Parathyroid adenoma (tissue), 2 donors: Measurements from ENCODE around the gene C14orf180.

ENCODE experiments used
- H2AFZ ChIP-seq: fragments of 300-600 bp; sonication (generic); one replicate; pipeline ENCODE4 v1.7.0; 2017; ENCODE audit warnings: antibody characterized with exemption, mild to moderate bottlenecking
- H3K27ac ChIP-seq: fragments of 300-600 bp; sonication (generic); one replicate; pipeline ENCODE4 v1.7.0; 2017
- H3K27me3 ChIP-seq: fragments of 300-600 bp; sonication (generic); one replicate; pipeline ENCODE4 v1.7.0; 2017; ENCODE audit warnings: low read length; ENCODE audit not compliant: control insufficient read depth, insufficient read depth
- H3K36me3 ChIP-seq: fragments of 300-600 bp; sonication (generic); one replicate; pipeline ENCODE4 v1.7.0; 2017; ENCODE audit warnings: low read length; ENCODE audit not compliant: control insufficient read depth, insufficient read depth
- H3K4me1 ChIP-seq: fragments of 300-600 bp; sonication (generic); one replicate; pipeline ENCODE4 v1.7.0; 2017; ENCODE audit warnings: control low read depth
- H3K4me2 ChIP-seq: fragments of 300-600 bp; sonication (generic); one replicate; pipeline ENCODE4 v1.7.0; 2017; ENCODE audit warnings: low read length
- H3K4me3 ChIP-seq: fragments of 300-600 bp; sonication (generic); one replicate; pipeline ENCODE4 v1.7.0; 2017; ENCODE audit warnings: low read depth, low read length
- H3K79me2 ChIP-seq: fragments of 300-600 bp; sonication (generic); one replicate; pipeline ENCODE4 v1.7.0; 2017; ENCODE audit warnings: control low read depth
- H3K9ac ChIP-seq: fragments of 300-600 bp; sonication (generic); one replicate; pipeline ENCODE4 v1.7.0; 2017; ENCODE audit warnings: mild to moderate bottlenecking
- H3K9me3 ChIP-seq: fragments of 300-600 bp; sonication (generic); one replicate; pipeline ENCODE4 v1.7.0; 2017; ENCODE audit warnings: low read length; ENCODE audit not compliant: control insufficient read depth
- CTCF ChIP-seq: fragments of 300-600 bp; sonication (generic); IDR thresholded peaks from one replicate; pipeline ENCODE4 v1.7.0; 2017; ENCODE audit warnings: antibody characterized with exemption, mild to moderate bottlenecking
- donor health status: primary hyperparathyroidism.

The C14orf180 gene

GRCh38 chr14:104544362-104544961 lies 35.1 kb upstream of the C14orf180 start:
- no peak for TF ChIP-seq CTCF
- no peaks in the 10 kb centered on the region for H3K27me3 ChIP-seq

GRCh38 chr14:104545151-104545941 lies 34.2 kb upstream of the C14orf180 start:
- Histone ChIP-seq H3K4me2 (no peak overlapping the region), H2AFZ (peak overlapping the region; percentile 41), H3K9me3 (no peaks in the 10 kb centered on the region), H3K79me2 (no peaks in the 10 kb centered on the region), H3K27ac (no peak overlapping the region), H3K4me1 (no peaks in the 10 kb centered on the region), H3K27me3 (no peaks in the 10 kb centered on the region), H3K9ac (no peak overlapping the region), H3K4me3 (no peak overlapping the region), H3K36me3 (no peaks in the 10 kb centered on the region)
- no peak for TF ChIP-seq CTCF

More at GRCh38 chr14:104544362-104544961, 35.1 kb upstream of the C14orf180 start:
- Histone ChIP-seq H3K9ac (no peak overlapping the region), H3K9me3 (no peaks in the 10 kb centered on the region), H3K4me2 (no peak overlapping the region), H2AFZ (no peak overlapping the region), H3K36me3 (no peaks in the 10 kb centered on the region), H3K4me3 (no peak overlapping the region), H3K79me2 (no peaks in the 10 kb centered on the region), H3K27ac (no peak overlapping the region), H3K4me1 (no peaks in the 10 kb centered on the region)

GRCh38 chr14:104545942-104546501 lies 33.5 kb upstream of the C14orf180 start:
- Histone ChIP-seq H3K4me1 (no peaks in the 10 kb centered on the region), H3K9ac (no peak overlapping the region), H3K36me3 (no peaks in the 10 kb centered on the region), H3K27ac (no peak overlapping the region), H3K79me2 (no peaks in the 10 kb centered on the region), H3K9me3 (no peaks in the 10 kb centered on the region), H3K27me3 (no peaks in the 10 kb centered on the region), H2AFZ (peak overlapping the region; percentile 41), H3K4me2 (no peak overlapping the region), H3K4me3 (no peak overlapping the region)
- TF ChIP-seq CTCF, result no peak

- Histone ChIP-seq H2AFZ (no peak overlapping the region), H3K27me3 (no peaks in the 10 kb centered on the region), H3K4me2 (no peak overlapping the region), H3K27ac (no peak overlapping the region), H3K4me3 (no peak overlapping the region), H3K4me1 (no peaks in the 10 kb centered on the region), H3K9ac (no peak overlapping the region), H3K79me2 (no peaks in the 10 kb centered on the region), H3K9me3 (no peaks in the 10 kb centered on the region), H3K36me3 (no peaks in the 10 kb centered on the region)
- TF ChIP-seq CTCF, result no peak
Observed at GRCh38 chr14:104546591-104547309, 32.8 kb upstream of the C14orf180 start.
